ENCODE measurements around the gene PLEKHM3. TPM values are rescaled to one million over a fixed set of nuclear protein-coding genes. Genes with fewer than 3 reads are reported as not detected.

PLEKHM3 gene
- total and polyA plus RNA-seq, 2 donors (not counting 3 experiments of a cell fraction or from before 2014, with no cell fraction given), result 3.1 to 9.1 TPM

DNA sequence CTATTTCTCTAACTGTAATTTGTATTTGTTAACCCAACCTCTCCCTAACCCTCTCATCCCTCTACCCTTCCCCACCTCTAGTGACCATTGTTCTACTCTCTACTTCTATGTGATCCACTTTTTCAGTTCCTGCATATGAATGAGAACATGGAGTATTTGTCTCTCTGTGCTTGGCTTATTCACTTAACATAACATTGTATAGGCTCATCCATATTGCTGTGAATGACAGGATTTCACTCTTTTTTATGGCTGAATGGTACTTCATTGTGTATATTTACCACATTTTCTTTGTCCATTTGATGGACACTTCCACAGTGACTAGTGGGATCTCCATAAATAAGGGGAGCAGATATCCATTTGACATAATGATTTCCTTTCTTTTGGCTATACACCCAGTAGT lies 103.7 kb downstream of the PLEKHM3 start:
- TF ChIP-seq FOS (IDR thresholded peaks at IDR 0.05; ENCODE audit: borderline replicate concordance, insufficient read depth, low read length) (no peak), EZH2 (IDR thresholded peaks at IDR 0.05; ENCODE audit: borderline replicate concordance, low read depth, low read length, severe bottlenecking) (no peak), GATA2 (IDR thresholded peaks at IDR 0.05; ENCODE audit: insufficient read depth, insufficient read length, low read depth, low read length) (no peak)
- TF ChIP-seq, protein P1, sequence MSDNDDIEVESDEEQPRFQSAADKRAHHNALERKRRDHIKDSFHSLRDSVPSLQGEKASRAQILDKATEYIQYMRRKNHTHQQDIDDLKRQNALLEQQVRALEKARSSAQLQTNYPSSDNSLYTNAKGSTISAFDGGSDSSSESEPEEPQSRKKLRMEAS (IDR thresholded peaks at IDR 0.05; ENCODE audit: insufficient read depth, insufficient read length), result no peak
- Histone ChIP-seq H3K27me3 (ENCODE audit: control insufficient read depth in 2 of 2, insufficient read depth in 2 of 2, low read length in 2 of 2) (no peaks in the 10 kb centered on the region), H3K4me2 (ENCODE audit: insufficient read depth, low read length) (no peak overlapping the region), H3K9me3 (replicated peaks; ENCODE audit: control insufficient read depth, insufficient read depth, low read length) (no peaks in the 10 kb centered on the region), H3K27ac (ENCODE audit: insufficient read depth, low read depth, low read length) (no peak overlapping the region), H3K9ac (replicated peaks; ENCODE audit: extremely low read depth, insufficient read depth, low read length) (no peak overlapping the region), H3K9me1 (replicated peaks; ENCODE audit: control insufficient read depth, extremely low read depth, insufficient read depth, low read length) (no peaks in the 10 kb centered on the region), H4K20me1 (replicated peaks; ENCODE audit: control insufficient read depth, extremely low read depth, insufficient read depth, low read length) (no peaks in the 10 kb centered on the region), H3K79me2 (ENCODE audit: control insufficient read depth, insufficient read depth, low read length) (no peaks in the 10 kb centered on the region), H3K4me3 (replicated peaks in 1 of 3; ENCODE audit: insufficient read depth in 1 of 3, low read depth in 1 of 3, low read length in 3 of 3) (no peak overlapping the region), H3K36me3 (ENCODE audit: control insufficient read depth in 2 of 2, extremely low read depth in 1 of 2, insufficient read depth in 2 of 2, low read length in 2 of 2) (no peaks in the 10 kb centered on the region), H3K4me1 (ENCODE audit: control insufficient read depth, extremely low read depth, insufficient read depth, low read length) (peaks cover 6% of the 10 kb centered on the region), H2AFZ (ENCODE audit: low read depth, low read length) (no peak overlapping the region)
- dilution Hi-C loops (cut with MboI; ENCODE audit: extremely low pct_ligation_motif_present, low sequenced_read_pairs), result no loop called here
- ChIA-PET CTCF (no interaction called here), POLR2A (no interaction called here)
- DNase-seq (ENCODE audit: low read depth, low spot score) (no peak), FAIRE-seq (no peak)
- BruUV-seq (replicated peaks), result no TSS peak
- intact Hi-C loops (cut with micrococcal nuclease), result no loop called here

DNA sequence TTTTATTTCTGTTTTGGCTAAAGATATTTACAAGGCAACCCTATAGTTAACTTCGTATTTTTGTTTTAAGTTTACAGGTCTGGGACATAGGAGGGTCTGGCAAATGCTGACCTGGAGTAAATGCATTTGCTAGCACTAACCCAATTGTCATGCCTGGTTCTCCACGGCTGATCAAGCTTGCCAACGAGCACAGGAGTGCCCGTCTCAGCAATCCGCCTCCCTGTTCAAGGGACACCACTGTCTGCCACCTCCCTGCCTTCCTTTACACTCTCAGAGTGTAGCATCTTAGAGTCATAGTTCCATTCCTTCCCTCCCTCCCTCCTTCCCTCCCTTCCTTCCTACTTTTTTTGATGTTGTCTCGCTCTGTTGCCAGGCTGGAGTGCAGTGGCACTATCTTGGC lies 104.6 kb downstream of the PLEKHM3 start:
- Histone ChIP-seq H3K9ac (replicated peaks; ENCODE audit: extremely low read depth, insufficient read depth, low read length) (no peak overlapping the region), H3K27ac (ENCODE audit: insufficient read depth, low read depth, low read length) (no peak overlapping the region), H3K36me3 (ENCODE audit: control insufficient read depth in 2 of 2, extremely low read depth in 1 of 2, insufficient read depth in 2 of 2, low read length in 2 of 2) (no peaks in the 10 kb centered on the region), H3K4me3 (replicated peaks in 1 of 3; ENCODE audit: insufficient read depth in 1 of 3, low read depth in 1 of 3, low read length in 3 of 3) (no peak overlapping the region), H3K79me2 (ENCODE audit: control insufficient read depth, insufficient read depth, low read length) (no peaks in the 10 kb centered on the region), H3K4me1 (ENCODE audit: control insufficient read depth, extremely low read depth, insufficient read depth, low read length) (no peaks in the 10 kb centered on the region), H3K27me3 (ENCODE audit: control insufficient read depth in 2 of 2, insufficient read depth in 2 of 2, low read length in 2 of 2) (no peaks in the 10 kb centered on the region), H3K4me2 (ENCODE audit: insufficient read depth, low read length) (no peak overlapping the region), H4K20me1 (replicated peaks; ENCODE audit: control insufficient read depth, extremely low read depth, insufficient read depth, low read length) (no peaks in the 10 kb centered on the region), H2AFZ (ENCODE audit: low read depth, low read length) (no peak overlapping the region), H3K9me3 (replicated peaks; ENCODE audit: control insufficient read depth, insufficient read depth, low read length) (no peaks in the 10 kb centered on the region), H3K9me1 (replicated peaks; ENCODE audit: control insufficient read depth, extremely low read depth, insufficient read depth, low read length) (no peaks in the 10 kb centered on the region)
- ChIA-PET POLR2A (no interaction called here), CTCF (interaction anchor here (1.5 kb wide), 1 partner anchor 23 kb away, joined by 4 read pairs; no protein-coding TSS in a partner anchor)
- intact Hi-C loops (cut with micrococcal nuclease) (no loop called here), dilution Hi-C loops (cut with MboI; ENCODE audit: extremely low pct_ligation_motif_present, low sequenced_read_pairs) (no loop called here)
- DNase-seq (ENCODE audit: low read depth, low spot score), result no peak
- FAIRE-seq, result no peak
- BruUV-seq (replicated peaks), result no TSS peak
- no peak for TF ChIP-seq EZH2 (IDR thresholded peaks at IDR 0.05; ENCODE audit: borderline replicate concordance, low read depth, low read length, severe bottlenecking)
- TF ChIP-seq, protein P1 (IDR thresholded peaks at IDR 0.05; ENCODE audit: insufficient read depth, insufficient read length), result no peak
- no peak for TF ChIP-seq JUN (IDR thresholded peaks at IDR 0.05; ENCODE audit: borderline replicate concordance, insufficient read depth, insufficient read length, low read depth)
- no peak for TF ChIP-seq POLR2A (IDR thresholded peaks at IDR 0.05; ENCODE audit: low read depth, low read length)
- no peak for TF ChIP-seq MYC (IDR thresholded peaks at IDR 0.05; ENCODE audit: low read depth, low read length)
- no peak for TF ChIP-seq GATA2 (IDR thresholded peaks at IDR 0.05; ENCODE audit: insufficient read depth, insufficient read length, low read depth, low read length)
- no peak for TF ChIP-seq CTCF (IDR thresholded peaks at IDR 0.05; ENCODE audit: extremely low read depth in 1 of 2, insufficient read depth in 1 of 2, low read depth in 1 of 2, low read length in 2 of 2)
- no peak for TF ChIP-seq FOS (IDR thresholded peaks at IDR 0.05; ENCODE audit: borderline replicate concordance, insufficient read depth, low read length)
